IPS DF 19.7 (cell line): Measurements from ENCODE around the gene YBX2.

Experiments used
- DNase-seq: peaks from one replicate; pipeline ENCODE4 v3.0.0-alpha.2; 2013; ENCODE audit warnings: low read depth, low spot score

Gene YBX2

DNA sequence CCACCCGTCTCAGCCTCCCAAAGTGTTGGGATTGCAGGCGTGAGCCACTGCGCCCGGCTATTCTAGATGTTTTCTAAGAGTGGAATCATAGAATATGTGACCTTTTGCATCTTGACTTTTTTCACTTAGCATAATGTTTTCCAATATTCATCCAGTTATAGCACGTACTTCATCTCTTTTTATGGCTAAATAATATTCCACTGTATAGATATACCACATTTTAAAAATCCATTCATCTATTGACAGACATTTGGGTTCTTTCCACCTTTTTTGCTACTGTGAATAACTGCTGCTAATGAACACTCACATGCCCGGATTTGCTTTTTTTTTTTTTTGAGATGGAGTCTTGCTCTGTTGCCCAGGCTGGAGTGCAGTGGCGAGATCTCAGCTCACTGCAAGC is 9.7 kb upstream of the YBX2 start:
- no peak for DNase-seq

DNA sequence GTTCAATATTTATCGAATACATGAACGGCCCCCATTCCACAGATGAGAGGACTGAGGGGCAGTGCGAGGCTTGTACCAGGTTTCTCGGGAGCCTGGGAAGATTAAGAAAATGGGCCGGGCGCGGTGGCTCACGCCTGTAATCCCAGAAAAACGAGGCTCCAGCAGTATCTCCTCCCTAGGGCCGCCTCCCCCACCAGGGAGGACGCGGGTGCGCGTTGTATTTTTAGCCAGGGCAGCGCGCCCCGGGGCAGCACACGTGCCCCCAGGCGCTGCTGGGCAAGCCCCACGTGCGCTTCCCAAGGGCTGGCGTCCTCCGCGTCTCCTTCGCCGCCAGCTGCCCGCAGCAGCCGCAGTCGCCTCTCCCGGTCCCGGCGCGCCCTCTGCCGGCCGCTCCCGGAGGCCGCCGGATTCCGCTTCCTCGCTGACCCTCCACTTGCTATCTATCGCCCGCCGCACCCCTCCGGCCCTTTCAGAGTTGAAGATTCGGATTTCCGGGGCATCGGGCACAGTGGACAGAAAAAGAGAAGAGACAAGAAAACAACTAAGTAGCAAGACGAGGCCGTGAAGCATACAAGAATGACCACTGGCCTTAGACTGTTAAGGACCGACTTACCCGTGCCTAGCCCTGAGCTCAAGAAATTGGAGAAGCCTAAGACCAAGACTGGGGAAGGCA is 1.9 kb upstream of the YBX2 start:
- DNase-seq: no peak

GRCh38 chr17:7295230-7296180 is 1.1 kb upstream of the YBX2 start:
- DNase-seq: no peak

DNA sequence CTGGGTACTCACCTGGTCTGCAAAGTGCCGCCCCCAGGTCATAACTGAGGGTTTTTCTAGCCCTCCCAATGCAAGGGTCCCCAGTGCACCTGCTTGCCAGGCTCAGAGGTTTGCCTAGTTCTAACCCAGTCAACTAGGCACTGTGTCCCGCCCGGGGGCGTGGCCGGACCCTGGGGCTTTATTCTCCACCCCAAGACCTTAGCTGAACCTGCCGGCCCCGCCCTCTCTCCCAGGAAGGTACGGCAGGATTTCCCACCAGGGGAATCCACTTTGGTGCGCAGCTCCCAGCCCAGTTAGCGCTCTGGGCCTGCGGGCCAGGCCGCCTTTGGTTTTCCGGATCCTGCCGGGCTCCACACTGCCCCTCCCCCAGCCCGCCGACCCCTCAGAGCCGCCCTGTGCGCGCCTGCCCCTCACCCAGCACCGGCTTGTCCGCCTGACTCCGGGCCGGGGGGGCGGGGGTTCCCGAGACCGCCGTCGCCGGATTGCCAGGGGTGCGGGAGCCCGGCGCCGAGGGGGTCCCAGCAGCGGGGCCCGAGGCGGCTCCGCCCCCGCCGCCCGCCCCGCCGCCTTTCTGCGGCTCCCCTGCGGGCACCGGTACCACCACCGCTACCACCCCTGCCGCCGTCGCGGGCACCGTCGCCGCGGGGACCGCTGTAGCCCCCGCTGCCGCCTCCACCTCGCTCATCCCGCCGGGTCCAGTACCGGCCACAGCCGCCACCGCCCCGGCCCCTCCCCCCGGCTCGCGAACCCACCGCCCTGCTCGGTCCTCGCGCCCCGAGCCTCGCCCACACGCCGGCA is 424 bp downstream of the YBX2 start:
- no peak for DNase-seq

- DNase-seq: no peak
Measured at GRCh38 chr17:7293159-7293558, 1.3 kb downstream of the YBX2 start.

GRCh38 chr17:7292729-7293128 is 1.7 kb downstream of the YBX2 start:
- DNase-seq: no peak

DNA sequence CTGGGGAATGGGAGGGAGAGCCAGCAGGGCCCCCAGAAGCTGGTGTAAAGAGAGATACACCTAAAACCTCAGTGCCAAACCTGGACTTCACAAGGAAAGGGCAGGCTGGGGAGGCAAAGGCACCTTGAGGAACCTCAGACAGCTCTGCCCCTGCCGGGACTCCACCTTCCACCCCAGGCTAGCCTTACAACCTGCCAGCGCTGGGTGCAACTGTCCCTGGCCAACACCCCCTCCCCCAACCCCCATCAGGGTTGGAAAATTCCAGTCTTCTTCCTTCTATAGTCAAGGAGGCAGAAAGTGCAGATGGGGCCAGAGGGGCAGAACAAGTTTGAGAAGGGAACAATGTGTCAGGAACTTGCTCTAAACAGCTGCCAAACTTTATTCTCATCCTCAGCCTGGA is 2.2 kb downstream of the YBX2 start:
- DNase-seq: no peak

DNA sequence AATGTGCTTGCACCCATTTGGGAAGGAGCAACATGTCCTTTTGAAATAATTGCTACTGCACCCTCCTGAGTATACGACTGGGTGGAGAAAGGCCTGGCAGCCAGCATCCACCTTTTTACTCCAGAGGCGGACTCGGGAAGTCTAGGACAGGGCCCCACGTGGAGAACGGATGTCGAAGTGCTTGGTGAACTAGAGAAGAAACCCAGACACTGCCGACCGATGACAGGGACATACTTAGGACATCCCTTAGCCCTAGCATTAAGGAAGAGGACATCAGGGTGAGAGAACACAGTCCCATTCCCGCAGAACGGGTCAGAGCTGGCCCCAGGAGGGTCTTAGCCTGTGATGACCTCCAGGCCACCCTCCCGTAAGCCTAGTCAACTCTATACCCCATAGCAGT is 3.8 kb downstream of the YBX2 start:
- no peak for DNase-seq

- no peak for DNase-seq
Measured at GRCh38 chr17:7290166-7290565, 4.3 kb downstream of the YBX2 start.

DNA sequence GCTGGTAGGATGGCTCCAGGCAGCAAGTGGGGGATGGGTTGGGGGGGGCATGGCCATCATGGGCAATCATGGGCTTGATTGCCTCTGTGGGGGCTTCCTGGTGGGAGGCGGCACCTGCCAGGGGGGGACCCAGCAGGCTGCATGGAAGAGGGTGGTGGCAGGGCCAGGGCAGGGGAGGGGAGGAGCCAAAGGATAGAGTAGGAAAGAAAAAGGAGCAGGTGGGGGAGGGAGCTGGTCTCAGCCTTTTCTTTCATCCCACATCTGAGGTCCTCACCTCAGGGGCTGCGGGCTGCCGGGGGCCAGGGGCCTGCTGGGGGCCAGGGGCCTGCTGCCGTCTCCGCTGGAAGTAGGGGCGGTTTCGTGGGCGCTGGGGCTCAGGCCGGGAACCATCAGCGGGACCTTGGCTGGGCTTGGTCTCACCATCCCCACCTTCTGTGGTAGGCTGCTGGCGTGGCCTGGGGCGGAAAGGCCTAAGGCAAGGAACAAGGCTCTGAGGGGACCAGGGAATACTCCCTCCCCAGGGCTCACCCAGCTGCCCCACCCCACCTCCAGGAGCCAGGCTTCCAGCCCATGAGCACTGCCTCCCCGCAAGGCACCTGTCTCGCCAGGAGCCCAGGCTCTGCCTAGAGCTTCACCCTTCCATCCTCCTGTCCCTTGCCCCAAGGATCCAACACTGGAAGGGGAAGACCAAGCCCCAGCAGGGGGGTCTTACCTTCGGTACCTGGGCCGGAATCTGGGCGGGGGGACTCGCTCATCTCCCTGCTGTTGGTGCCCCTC is 5.0 kb downstream of the YBX2 start:
- no peak for DNase-seq

GRCh38 chr17:7285679-7286078 is 8.8 kb downstream of the YBX2 start:
- DNase-seq: no peak

DNA sequence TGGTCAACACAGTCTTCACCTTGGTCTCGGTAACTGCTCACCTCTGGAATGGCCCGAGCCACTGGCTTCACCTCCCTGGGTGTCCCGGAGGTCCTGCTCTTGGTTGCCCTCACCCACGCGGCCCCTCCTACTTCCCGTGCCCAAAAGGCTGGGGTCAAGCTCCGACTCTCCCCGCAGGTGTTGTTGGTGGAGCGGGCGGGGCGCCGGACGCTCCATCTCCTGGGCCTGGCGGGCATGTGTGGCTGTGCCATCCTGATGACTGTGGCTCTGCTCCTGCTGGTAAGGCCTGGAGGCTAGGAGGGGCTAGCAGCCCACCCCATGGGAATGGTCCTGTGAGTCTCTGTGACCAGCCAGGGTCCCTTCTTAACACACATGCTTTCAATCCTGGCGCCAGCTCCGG is 9.5 kb downstream of the YBX2 start:
- DNase-seq: no peak

GRCh38 chr17:7283471-7284216 is 10.8 kb downstream of the YBX2 start:
- no peak for DNase-seq

GRCh38 chr17:7282752-7283321 is 11.6 kb downstream of the YBX2 start:
- no peak for DNase-seq

DNA sequence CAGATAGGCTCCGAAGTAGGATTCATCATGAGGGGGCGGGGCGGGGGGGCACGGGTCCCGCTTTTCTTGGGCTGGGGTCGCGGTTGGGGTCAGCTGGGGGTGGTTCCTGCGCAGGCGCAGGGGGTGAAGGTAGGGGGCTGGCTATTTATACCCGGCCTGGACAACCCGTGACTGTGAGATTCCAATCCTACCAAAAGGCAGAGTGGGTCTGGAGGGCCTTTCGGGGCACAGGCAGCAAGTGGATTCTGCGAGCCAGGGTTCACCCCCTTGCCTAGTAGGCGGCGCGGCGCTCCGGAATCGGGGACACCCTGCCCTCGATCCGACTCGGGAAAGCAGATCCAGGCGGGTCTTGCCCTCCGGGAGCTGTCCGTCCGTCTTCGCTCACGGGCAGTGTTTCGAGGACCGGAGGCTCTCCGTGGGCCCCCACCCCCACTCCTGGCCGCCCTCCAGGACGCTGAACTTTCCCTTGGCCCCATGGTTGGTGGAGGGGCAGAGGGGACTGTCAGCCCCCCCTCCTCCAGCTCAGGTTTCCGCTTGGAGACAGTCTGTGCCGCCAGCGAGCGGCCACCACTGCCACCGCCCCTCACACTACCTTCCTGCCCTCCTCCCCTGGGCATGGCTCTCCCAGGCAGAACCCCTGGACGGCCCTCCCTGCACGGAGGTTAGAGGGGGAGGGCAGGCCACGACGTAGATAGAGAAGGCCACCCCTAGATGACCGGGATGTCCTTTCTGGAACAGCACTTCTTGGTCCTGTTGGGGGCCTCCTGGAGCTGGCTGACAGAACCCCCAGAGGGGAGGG is 12.3 kb downstream of the YBX2 start:
- DNase-seq: no peak

- DNase-seq: peak; percentile 79
Measured at GRCh38 chr17:7281074-7281952, 13.1 kb downstream of the YBX2 start, which contains the start of gene SLC2A4. Gene SLC2A4, plus strand, starts transcription at chr17:7281718. Its CDS starts 217 bp downstream, at chr17:7281935.

- peak; percentile 92 for DNase-seq
Measured at GRCh38 chr17:7280519-7281073, 13.8 kb downstream of the YBX2 start.

GRCh38 chr17:7279448-7279847 is 15.0 kb downstream of the YBX2 start:
- DNase-seq: no peak
